H1 (cell line): ENCODE results near the gene MS4A7. TPM values are rescaled to one million over a fixed set of nuclear protein-coding genes. Genes with fewer than 3 reads are reported as not detected.

Experiments used
- CHD1 ChIP-seq: IDR thresholded peaks from 2 replicates; pipeline ENCODE4 v1.6.1; 2012; ENCODE audit warnings: low read depth, low read length, improper control_type of control experiment
- CHD7 ChIP-seq: fragments of 300-600 bp; sonication (generic); IDR thresholded peaks from 2 replicates; pipeline ENCODE4 v1.7.1; 2012; ENCODE audit warnings: low read length, moderate library complexity, mild to moderate bottlenecking, inconsistent platforms; ENCODE audit not compliant: insufficient replicate concordance
- GTF2F1 ChIP-seq: IDR thresholded peaks from 2 replicates; pipeline ENCODE4 v1.6.1; 2012; ENCODE audit warnings: low read depth, low read length, improper control_type of control experiment, borderline replicate concordance
- KDM4A ChIP-seq: IDR thresholded peaks from one replicate; pipeline ENCODE4 v1.7.1; 2012; ENCODE audit warnings: low read depth, mild to moderate bottlenecking, moderate library complexity, low read length, inconsistent platforms; ENCODE audit not compliant: severe bottlenecking
- KDM5A ChIP-seq: fragments of 200-600 bp; IDR thresholded peaks from 2 replicates; pipeline ENCODE4 v1.7.1; 2012; ENCODE audit warnings: mild to moderate bottlenecking, low read length, inconsistent platforms, mixed read lengths
- MAFK ChIP-seq: IDR thresholded peaks from 2 replicates; pipeline ENCODE4 v1.6.1; 2012; ENCODE audit warnings: low read depth, mild to moderate bottlenecking, improper control_type of control experiment, low read length
- POLR2A ChIP-seq, 2 experiments: IDR thresholded peaks; 1 replicate in 1 of 2; 2 replicates in 1 of 2; pipeline ENCODE4 v1.6.1; 2011; ENCODE audit warnings: low read depth in 2 of 2, low read length in 2 of 2, mild to moderate bottlenecking in 2 of 2; ENCODE audit errors: control extremely low read depth in 1 of 2
- POLR2AphosphoS5 ChIP-seq: IDR thresholded peaks from 2 replicates; pipeline ENCODE4 v1.6.1; 2011; ENCODE audit warnings: low read depth, low read length
- polyA plus RNA-seq, 7 experiments: library from polyadenylated mRNA; depleted of rRNA in 3 of 7; stranded (reverse) in 5 of 7; unstranded in 2 of 7; fragments of >200 nt in 5 of 7; fragments of 200-250 nt in 2 of 7; gene quantifications; 1 replicate in 5 of 7; 2 replicates in 1 of 7; 4 replicates in 1 of 7; pipeline versions ENCODE4 v1.2.1 to v1.2.3, GENCODE V29; 2011 to 2013; ENCODE audit warnings: missing spikeins in 2 of 7, mixed read lengths in 2 of 7
- total RNA-seq: library from RNA; stranded (reverse); fragmentation: NEBNext Ultra II Directional; extraction: Animal tissue kit (Norgen Biotek cat#: 25700); gene quantifications from 2 replicates; pipeline ENCODE4 v1.2.1, GENCODE V29; 2021

Gene MS4A7
- total and polyA plus RNA-seq, 2 of the 8 experiments (the other 6 are each of a cell fraction or from before 2014, with no cell fraction given), result not detected

GRCh38 chr11:60336767-60337391, 41.5 kb upstream of the MS4A7 start (continued):
- TF ChIP-seq POLR2AphosphoS5 (no peak), MAFK (no peak), CHD1 (no peak), KDM5A (no peak), KDM4A (no peak), POLR2A (IDR thresholded peaks at IDR 0.05; ENCODE audit: control extremely low read depth in 1 of 2, low read depth in 2 of 2, low read length in 2 of 2) (no peak), GTF2F1 (no peak), CHD7 (no peak)
- TF ChIP-seq, all 59 proteins: peak for 0
